Thoracic aorta (tissue), 2 donors: Measurements from ENCODE around the gene RNF168. TPM values are rescaled to one million over a fixed set of nuclear protein-coding genes. Genes with fewer than 3 reads are reported as not detected.
"Not testable (repeated sequence)": the region's sequence is repeated elsewhere in the genome, so short reads cannot be mapped to it uniquely, and the experiment has no call there.

Source experiments
- ATAC-seq: fragments of 150-250 bp; one replicate; pipeline ENCODE4 v1.8.0; 2017; ENCODE audit warnings: low read depth; ENCODE audit not compliant: insufficient number of reproducible peaks, low FRiP score
- DNase-seq: peaks from one replicate; pipeline ENCODE4 v3.0.0-alpha.2; 2020; ENCODE audit warnings: low spot score
- H3K27ac ChIP-seq, 2 donors: fragments of 200-600 bp; sonication (generic); 1 replicate in 1 of 2; 2 replicates in 1 of 2; pipeline ENCODE4 v1.5.1; 2016; ENCODE audit warnings: mild to moderate bottlenecking in 2 of 2, moderate library complexity in 2 of 2
- H3K27me3 ChIP-seq: fragments of 200-600 bp; sonication (generic); replicated peaks from 2 replicates; pipeline ENCODE4 v1.6.0; 2016; ENCODE audit warnings: mild to moderate bottlenecking; ENCODE audit not compliant: insufficient read depth
- H3K36me3 ChIP-seq: fragments of 200-600 bp; sonication (generic); one replicate; pipeline ENCODE4 v1.5.1; 2016
- H3K4me1 ChIP-seq, 2 donors: fragments of 200-600 bp; sonication (generic); 1 replicate in 1 of 2; 2 replicates in 1 of 2; pipeline versions ENCODE4 v1.5.1 to v1.6.0; 2016; ENCODE audit warnings: low read depth in 2 of 2, mild to moderate bottlenecking in 1 of 2; ENCODE audit not compliant: control insufficient read depth in 1 of 2
- H3K4me3 ChIP-seq: fragments of 200-600 bp; sonication (generic); 2 replicates; pipeline ENCODE4 v1.5.1; 2016; ENCODE audit warnings: mild to moderate bottlenecking
- H3K9me3 ChIP-seq: fragments of 200-600 bp; sonication (generic); 2 replicates; pipeline ENCODE4 v1.5.1; 2016
- total RNA-seq, 2 donors: library from RNA; depleted of rRNA; stranded (reverse); fragments of >200 nt; gene quantifications; one replicate each; pipeline versions ENCODE4 v1.1.0 to v1.2.3, GENCODE V29; 2016
- TF ChIP-seq, protein P1 (sequence below): fragments of 200-600 bp; sonication (generic); IDR thresholded peaks from one replicate; pipeline ENCODE4 v1.5.1; 2019; ENCODE audit warnings: antibody characterized with exemption

RNF168 gene
- total RNA-seq, 2 donors from 2014 or later: 24.0 to 30.8 TPM

DNA sequence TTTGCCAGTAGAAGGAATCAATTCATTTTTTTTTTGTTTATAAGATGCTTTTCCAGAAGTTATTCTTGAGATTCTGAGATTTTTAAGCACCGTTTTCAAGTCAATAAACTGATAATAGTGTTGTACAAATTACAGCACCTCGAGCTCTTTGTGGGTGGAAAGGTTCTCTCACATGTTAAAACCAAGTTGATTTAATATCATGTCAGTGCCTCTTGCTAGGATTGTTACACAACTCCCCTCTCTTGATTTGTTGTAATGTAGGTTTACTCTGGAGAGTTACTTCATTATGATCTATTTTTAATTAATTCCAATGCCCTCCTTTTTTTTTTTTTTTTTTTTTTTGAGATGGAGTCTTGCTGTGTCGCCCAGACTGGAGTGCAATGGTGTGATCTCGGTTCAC is 45.5 kb downstream of the RNF168 start:
- TF ChIP-seq, protein P1, sequence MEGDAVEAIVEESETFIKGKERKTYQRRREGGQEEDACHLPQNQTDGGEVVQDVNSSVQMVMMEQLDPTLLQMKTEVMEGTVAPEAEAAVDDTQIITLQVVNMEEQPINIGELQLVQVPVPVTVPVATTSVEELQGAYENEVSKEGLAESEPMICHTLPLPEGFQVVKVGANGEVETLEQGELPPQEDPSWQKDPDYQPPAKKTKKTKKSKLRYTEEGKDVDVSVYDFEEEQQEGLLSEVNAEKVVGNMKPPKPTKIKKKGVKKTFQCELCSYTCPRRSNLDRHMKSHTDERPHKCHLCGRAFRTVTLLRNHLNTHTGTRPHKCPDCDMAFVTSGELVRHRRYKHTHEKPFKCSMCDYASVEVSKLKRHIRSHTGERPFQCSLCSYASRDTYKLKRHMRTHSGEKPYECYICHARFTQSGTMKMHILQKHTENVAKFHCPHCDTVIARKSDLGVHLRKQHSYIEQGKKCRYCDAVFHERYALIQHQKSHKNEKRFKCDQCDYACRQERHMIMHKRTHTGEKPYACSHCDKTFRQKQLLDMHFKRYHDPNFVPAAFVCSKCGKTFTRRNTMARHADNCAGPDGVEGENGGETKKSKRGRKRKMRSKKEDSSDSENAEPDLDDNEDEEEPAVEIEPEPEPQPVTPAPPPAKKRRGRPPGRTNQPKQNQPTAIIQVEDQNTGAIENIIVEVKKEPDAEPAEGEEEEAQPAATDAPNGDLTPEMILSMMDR: no peak
- Histone ChIP-seq H3K36me3 (no peaks in the 10 kb centered on the region), H3K4me1 (no peaks in the 10 kb centered on the region), H3K4me3 (no peak overlapping the region), H3K9me3 (no peaks in the 10 kb centered on the region), H3K27me3 (no peaks in the 10 kb centered on the region), H3K27ac (no peak overlapping the region)
- ATAC-seq (no peak), DNase-seq (no peak)

DNA sequence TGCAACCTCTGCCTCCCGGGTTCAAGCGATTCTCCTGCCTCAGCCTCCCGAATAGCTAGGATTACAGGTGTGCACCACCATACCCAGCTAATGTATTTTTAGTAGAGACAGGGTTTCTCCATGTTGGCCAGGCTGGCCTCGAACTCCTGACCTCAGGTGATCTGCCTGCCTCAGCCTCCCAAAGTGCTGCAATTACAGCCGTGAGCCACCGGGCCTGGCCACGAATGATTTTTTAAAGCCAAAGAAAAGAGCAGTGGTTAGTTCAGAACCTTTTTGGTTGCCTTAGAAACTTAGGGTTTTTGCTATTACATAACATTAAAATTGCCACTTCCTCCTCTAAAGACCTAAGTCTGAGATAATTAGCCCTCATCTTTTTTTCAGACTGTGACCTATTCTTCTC is 46.1 kb downstream of the RNF168 start:
- ATAC-seq, H3K27me3 ChIP-seq: not testable (repeated sequence)

DNA sequence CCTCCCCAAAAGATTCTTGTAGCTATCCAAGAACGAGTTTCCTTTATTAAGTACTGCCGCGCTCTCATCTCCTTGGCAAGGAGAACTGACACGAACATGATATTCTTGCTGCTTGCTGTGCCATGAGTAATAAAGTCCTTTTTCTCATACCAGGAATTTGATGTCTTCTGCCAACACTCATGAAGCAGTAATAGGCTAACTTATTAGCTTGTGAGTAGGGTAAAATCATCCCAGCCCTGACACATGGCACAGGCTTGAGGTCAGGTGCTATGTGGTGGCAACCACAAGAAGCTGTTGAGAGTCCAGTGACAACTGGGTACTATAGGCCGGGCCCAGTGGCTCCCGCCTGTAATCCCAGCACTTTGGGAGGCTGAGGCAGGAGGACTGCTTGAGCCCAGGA is 48.6 kb downstream of the RNF168 start:
- Histone ChIP-seq H3K4me3 (no peak overlapping the region), H3K27me3 (no peaks in the 10 kb centered on the region), H3K9me3 (no peaks in the 10 kb centered on the region), H3K36me3 (no peaks in the 10 kb centered on the region), H3K4me1 (no peaks in the 10 kb centered on the region), H3K27ac (no peak overlapping the region)
- DNase-seq (no peak), ATAC-seq (no peak)
- TF ChIP-seq, protein P1: no peak

More for the DNA sequence above, 46.1 kb downstream of the RNF168 start:
- H3K9me3 ChIP-seq, H3K36me3 ChIP-seq, DNase-seq, H3K4me1 ChIP-seq, H3K4me3 ChIP-seq, H3K27ac ChIP-seq: not testable (repeated sequence)

DNA sequence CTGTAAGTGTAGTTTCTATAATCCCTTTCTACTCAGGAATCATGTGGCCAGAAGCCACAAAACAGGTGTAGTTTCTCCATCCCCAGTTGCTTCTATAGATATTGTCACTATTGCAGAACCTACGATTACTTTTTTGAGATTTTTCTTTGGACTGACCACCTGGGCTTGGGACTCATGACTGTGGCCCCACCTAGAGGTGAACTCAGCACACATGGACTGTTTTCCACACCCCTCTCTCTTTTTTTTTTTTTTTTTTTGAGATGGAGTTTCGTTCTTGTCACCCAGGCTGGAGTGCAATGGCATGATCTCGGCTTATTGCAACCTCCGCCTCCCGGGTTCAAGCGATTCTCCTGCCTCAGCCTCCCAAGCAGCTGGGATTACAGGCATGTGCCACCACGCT is 58.2 kb downstream of the RNF168 start:
- DNase-seq, H3K36me3 ChIP-seq, H3K9me3 ChIP-seq, ATAC-seq, H3K4me1 ChIP-seq, H3K27ac ChIP-seq, H3K4me3 ChIP-seq, H3K27me3 ChIP-seq: not testable (repeated sequence)

DNA sequence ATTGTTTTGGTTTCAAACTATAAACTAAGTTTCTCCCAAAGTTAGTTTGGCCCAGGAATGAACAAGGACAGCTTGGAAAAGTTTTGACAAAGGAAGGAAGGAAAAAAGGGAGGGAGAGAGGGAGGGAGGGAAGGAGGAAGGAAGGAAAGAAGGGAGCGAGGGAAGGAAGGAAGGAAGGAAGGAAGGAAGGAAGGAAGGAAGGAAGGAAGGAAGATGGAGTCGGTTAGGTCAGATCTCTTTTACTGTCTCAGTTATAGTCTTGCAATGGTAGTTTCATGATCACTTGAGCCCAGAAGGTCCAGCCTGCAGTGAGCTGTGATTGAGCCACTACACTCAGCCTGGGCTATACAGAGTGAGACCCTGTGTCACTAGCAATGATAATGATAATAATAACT is 59.1 kb downstream of the RNF168 start:
- H3K9me3 ChIP-seq: no peaks in the 10 kb centered on the region
- H3K4me3 ChIP-seq: no peak overlapping the region
- DNase-seq (no peak), ATAC-seq (no peak)
- H3K4me1 ChIP-seq: no peaks in the 10 kb centered on the region
- H3K36me3 ChIP-seq: no peaks in the 10 kb centered on the region
- H3K27ac ChIP-seq: no peak overlapping the region
- TF ChIP-seq, protein P1: no peak
- no peaks in the 10 kb centered on the region for H3K27me3 ChIP-seq

DNA sequence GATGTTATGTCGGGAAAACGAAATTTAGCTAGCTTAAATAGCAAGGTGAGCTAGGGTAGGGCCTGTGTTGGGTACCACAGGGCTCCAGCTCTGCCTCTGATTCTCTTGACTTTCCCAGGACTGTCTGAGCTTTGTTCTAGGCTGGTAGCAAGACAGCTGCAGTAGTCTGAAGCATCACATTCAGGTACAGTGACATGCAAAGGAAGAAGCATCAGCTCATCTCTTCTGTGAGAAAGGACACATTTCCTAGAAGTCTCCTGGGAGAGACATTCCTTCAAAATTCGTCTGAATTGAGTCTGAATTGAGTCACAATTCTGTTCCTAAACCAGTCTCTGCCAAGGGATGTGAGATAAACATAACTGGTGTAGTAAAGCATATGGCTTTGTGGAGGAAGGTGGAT is 62.9 kb downstream of the RNF168 start:
- TF ChIP-seq, protein P1: no peak
- no peak for ATAC-seq
- no peaks in the 10 kb centered on the region for H3K9me3 ChIP-seq

More for the DNA sequence above, 62.9 kb downstream of the RNF168 start:
- H3K4me3 ChIP-seq: no peak overlapping the region
- DNase-seq: no peak
- H3K36me3 ChIP-seq: no peaks in the 10 kb centered on the region
- no peaks in the 10 kb centered on the region for H3K4me1 ChIP-seq
- H3K27me3 ChIP-seq: no peaks in the 10 kb centered on the region
- H3K27ac ChIP-seq: no peak overlapping the region
